HuH-7 (cell line): ENCODE data around the gene HK2.

ENCODE experiments used
- DNase-seq: peaks from one replicate; pipeline ENCODE4 v3.0.0; 2011; ENCODE audit warnings: low spot score

HK2 gene

GRCh38 chr2:74937221-74937880, 103.4 kb downstream of the HK2 start:
- no peak for DNase-seq

GRCh38 chr2:74938264-74938663, 104.3 kb downstream of the HK2 start:
- DNase-seq: no peak

GRCh38 chr2:74939919-74940812, 106.2 kb downstream of the HK2 start:
- no peak for DNase-seq

GRCh38 chr2:74941284-74941683, 107.4 kb downstream of the HK2 start:
- DNase-seq: no peak

GRCh38 chr2:74942263-74942662, 108.3 kb downstream of the HK2 start:
- DNase-seq: no peak
